HepG2 (cell line): Measurements from ENCODE around the gene PCGF2. TPM values are rescaled to one million over a fixed set of nuclear protein-coding genes. Genes with fewer than 3 reads are reported as not detected.

ENCODE experiments used
- ATF1 ChIP-seq: IDR thresholded peaks from 2 replicates; pipeline ENCODE4 v1.6.1; 2016; ENCODE audit warnings: mild to moderate bottlenecking, control low read depth
- HOXA9 ChIP-seq: sonication (generic); formaldehyde crosslinking; IDR thresholded peaks from 2 replicates; pipeline ENCODE4 v1.8.1; 2022; ENCODE audit warnings: missing genetic modification reagents, mild to moderate bottlenecking, moderate library complexity, borderline replicate concordance
- KDM5B ChIP-seq: sonication (generic); formaldehyde crosslinking; IDR thresholded peaks from 2 replicates; pipeline ENCODE4 v1.4.0; 2020; ENCODE audit warnings: missing genetic modification reagents, mild to moderate bottlenecking, borderline replicate concordance
- MIER3 ChIP-seq: IDR thresholded peaks from 2 replicates; pipeline ENCODE4 v1.6.1; 2016; ENCODE audit warnings: missing compliant biosample characterization, borderline replicate concordance
- MYC ChIP-seq: sonication (generic); formaldehyde crosslinking; IDR thresholded peaks from 2 replicates; pipeline ENCODE4 v1.9.0; 2021; ENCODE audit warnings: missing genetic modification reagents, borderline replicate concordance
- SCMH1 ChIP-seq: sonication (generic); formaldehyde crosslinking; IDR thresholded peaks from 2 replicates; pipeline ENCODE4 v1.9.0; 2021; ENCODE audit warnings: missing genetic modification reagents, mild to moderate bottlenecking, borderline replicate concordance
- SPEN ChIP-seq: sonication (generic); formaldehyde crosslinking; IDR thresholded peaks from 2 replicates; pipeline ENCODE4 v1.5.1; 2020; ENCODE audit warnings: low read depth, mild to moderate bottlenecking, missing genetic modification reagents
- ZNF253 ChIP-seq: sonication (generic); formaldehyde crosslinking; IDR thresholded peaks from 2 replicates; pipeline ENCODE4 v1.8.0; 2022; ENCODE audit warnings: mild to moderate bottlenecking, missing genetic modification reagents, borderline replicate concordance
- ZNF407 ChIP-seq: sonication (generic); formaldehyde crosslinking; IDR thresholded peaks from one replicate; pipeline ENCODE4 v1.5.1; 2020; ENCODE audit warnings: mild to moderate bottlenecking, missing genetic modification reagents; ENCODE audit errors: not compliant biosample characterization
- ZNF547 ChIP-seq: sonication (generic); formaldehyde crosslinking; IDR thresholded peaks from 2 replicates; pipeline ENCODE4 v1.5.1; 2020; ENCODE audit warnings: mild to moderate bottlenecking, missing genetic modification reagents
- polyA plus RNA-seq, 8 experiments: library from polyadenylated mRNA; depleted of rRNA in 3 of 8; stranded (reverse) in 7 of 8; unstranded in 1 of 8; fragments of >200 nt; fragmentation: Illumina TruSeq in 4 of 8; extraction: Trizol in 4 of 8; gene quantifications; 2 replicates each; pipeline versions ENCODE4 v1.2.1 to v1.2.3, GENCODE V29; 2011 to 2016; ENCODE audit warnings: low read depth in 4 of 8, missing spikeins in 1 of 8, mixed read lengths in 1 of 8; ENCODE audit not compliant: insufficient read depth in 1 of 8
- total RNA-seq, 5 experiments: library from RNA; depleted of rRNA; stranded (reverse); fragments of >200 nt; fragmentation: Illumina TruSeq; extraction: Trizol; gene quantifications; 2 replicates each; pipeline ENCODE4 v1.2.3, GENCODE V29; 2016; ENCODE audit warnings: low read depth in 1 of 5
- TF ChIP-seq, protein P1 (sequence below): sonication (generic); formaldehyde crosslinking; IDR thresholded peaks from 2 replicates; pipeline ENCODE4 v1.8.1; 2023; ENCODE audit warnings: mild to moderate bottlenecking, missing genetic modification reagents
- TF ChIP-seq, protein P2 (sequence below): sonication (generic); formaldehyde crosslinking; IDR thresholded peaks from 2 replicates; pipeline ENCODE4 v1.5.0; 2020; ENCODE audit warnings: mild to moderate bottlenecking, missing genetic modification reagents
- TF ChIP-seq, protein P3 (sequence below): IDR thresholded peaks from 2 replicates; pipeline ENCODE4 v1.6.1; 2018; ENCODE audit warnings: missing genetic modification reagents
- TF ChIP-seq, protein P4 (sequence below): sonication (generic); formaldehyde crosslinking; IDR thresholded peaks from 2 replicates; pipeline ENCODE4 v1.4.0; 2020; ENCODE audit warnings: mild to moderate bottlenecking, missing genetic modification reagents

The PCGF2 gene
- total and polyA plus RNA-seq, 2 of the 13 experiments (the other 11 are each of a cell fraction or from before 2014, with no cell fraction given): 11.6 to 29.4 TPM

DNA sequence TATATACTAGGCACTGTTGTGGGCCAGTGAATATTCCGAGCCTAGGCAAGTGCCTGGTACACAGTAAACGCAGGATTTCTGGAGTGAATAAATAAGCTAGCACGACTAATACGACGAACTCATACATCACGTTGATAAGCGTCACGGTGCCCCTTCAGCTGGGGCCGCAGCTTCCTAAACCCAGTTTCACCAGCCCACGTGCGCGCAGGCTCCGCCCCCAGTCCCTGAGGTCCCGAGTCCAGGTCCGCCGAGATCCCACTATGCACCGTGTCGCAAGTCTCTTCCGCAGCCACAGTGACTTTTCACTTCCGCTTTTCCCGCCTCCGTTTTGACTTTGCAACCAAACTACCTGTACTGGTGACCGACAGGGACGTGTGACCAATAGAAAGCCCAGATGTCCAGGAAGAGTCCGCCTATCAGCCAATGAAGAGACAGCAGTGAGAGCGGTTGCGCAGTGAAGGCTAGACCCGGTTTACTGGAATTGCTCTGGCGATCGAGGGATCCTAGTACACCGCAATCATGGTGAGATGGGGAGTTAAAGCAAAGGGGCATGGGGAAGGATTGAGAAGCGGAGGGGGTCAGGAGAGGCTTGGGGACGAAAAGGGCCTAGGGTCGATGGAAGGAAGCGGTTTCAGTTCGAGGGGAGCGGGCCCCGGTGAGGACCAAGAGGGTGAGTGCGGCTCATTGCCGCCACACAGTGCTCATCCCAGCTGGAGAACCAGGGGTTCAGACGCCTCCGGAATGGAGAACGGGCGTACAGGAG is 4.4 kb upstream of the PCGF2 start, which contains the start of gene PSMB3 (continued):
- TF ChIP-seq, protein P1, sequence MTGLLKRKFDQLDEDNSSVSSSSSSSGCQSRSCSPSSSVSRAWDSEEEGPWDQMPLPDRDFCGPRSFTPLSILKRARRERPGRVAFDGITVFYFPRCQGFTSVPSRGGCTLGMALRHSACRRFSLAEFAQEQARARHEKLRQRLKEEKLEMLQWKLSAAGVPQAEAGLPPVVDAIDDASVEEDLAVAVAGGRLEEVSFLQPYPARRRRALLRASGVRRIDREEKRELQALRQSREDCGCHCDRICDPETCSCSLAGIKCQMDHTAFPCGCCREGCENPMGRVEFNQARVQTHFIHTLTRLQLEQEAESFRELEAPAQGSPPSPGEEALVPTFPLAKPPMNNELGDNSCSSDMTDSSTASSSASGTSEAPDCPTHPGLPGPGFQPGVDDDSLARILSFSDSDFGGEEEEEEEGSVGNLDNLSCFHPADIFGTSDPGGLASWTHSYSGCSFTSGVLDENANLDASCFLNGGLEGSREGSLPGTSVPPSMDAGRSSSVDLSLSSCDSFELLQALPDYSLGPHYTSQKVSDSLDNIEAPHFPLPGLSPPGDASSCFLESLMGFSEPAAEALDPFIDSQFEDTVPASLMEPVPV (CRISPR knock-in tag): peak; percentile 93; the same call in 1 of the 2 replicates
- TF ChIP-seq, protein P2, sequence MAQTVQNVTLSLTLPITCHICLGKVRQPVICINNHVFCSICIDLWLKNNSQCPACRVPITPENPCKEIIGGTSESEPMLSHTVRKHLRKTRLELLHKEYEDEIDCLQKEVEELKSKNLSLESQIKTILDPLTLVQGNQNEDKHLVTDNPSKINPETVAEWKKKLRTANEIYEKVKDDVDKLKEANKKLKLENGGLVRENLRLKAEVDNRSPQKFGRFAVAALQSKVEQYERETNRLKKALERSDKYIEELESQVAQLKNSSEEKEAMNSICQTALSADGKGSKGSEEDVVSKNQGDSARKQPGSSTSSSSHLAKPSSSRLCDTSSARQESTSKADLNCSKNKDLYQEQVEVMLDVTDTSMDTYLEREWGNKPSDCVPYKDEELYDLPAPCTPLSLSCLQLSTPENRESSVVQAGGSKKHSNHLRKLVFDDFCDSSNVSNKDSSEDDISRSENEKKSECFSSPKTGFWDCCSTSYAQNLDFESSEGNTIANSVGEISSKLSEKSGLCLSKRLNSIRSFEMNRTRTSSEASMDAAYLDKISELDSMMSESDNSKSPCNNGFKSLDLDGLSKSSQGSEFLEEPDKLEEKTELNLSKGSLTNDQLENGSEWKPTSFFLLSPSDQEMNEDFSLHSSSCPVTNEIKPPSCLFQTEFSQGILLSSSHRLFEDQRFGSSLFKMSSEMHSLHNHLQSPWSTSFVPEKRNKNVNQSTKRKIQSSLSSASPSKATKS: no peak
- TF ChIP-seq, protein P3, sequence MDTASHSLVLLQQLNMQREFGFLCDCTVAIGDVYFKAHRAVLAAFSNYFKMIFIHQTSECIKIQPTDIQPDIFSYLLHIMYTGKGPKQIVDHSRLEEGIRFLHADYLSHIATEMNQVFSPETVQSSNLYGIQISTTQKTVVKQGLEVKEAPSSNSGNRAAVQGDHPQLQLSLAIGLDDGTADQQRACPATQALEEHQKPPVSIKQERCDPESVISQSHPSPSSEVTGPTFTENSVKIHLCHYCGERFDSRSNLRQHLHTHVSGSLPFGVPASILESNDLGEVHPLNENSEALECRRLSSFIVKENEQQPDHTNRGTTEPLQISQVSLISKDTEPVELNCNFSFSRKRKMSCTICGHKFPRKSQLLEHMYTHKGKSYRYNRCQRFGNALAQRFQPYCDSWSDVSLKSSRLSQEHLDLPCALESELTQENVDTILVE: peak; percentile 97
- TF ChIP-seq ATF1 (CRISPR knock-in tag) (peak; percentile 92), MYC (CRISPR knock-in tag) (peak; percentile 100), KDM5B (CRISPR knock-in tag) (0 out of 2 replicates have a peak, but pooled peaks have one; percentile 35), SPEN (CRISPR knock-in tag) (peak; percentile 95), ZNF253 (CRISPR knock-in tag) (0 out of 2 replicates have a peak, but pooled peaks have one; percentile 68), HOXA9 (CRISPR knock-in tag) (peak; percentile 15; the same call in 1 of the 2 replicates), ZNF547 (CRISPR knock-in tag) (0 out of 2 replicates have a peak, but pooled peaks have one; percentile 72), MIER3 (CRISPR knock-in tag) (peak; percentile 80), ZNF407 (CRISPR knock-in tag) (no peak), SCMH1 (CRISPR knock-in tag) (no peak)
- TF ChIP-seq, protein P4, sequence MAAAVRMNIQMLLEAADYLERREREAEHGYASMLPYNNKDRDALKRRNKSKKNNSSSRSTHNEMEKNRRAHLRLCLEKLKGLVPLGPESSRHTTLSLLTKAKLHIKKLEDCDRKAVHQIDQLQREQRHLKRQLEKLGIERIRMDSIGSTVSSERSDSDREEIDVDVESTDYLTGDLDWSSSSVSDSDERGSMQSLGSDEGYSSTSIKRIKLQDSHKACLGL (CRISPR knock-in tag): peak; percentile 94
